Ectodermal cell (in vitro differentiated cells): ENCODE results near the gene ALMS1.
"Not testable (repeated sequence)": the region's sequence is repeated elsewhere in the genome, so short reads cannot be mapped to it uniquely, and the experiment has no call there.

Experiments
- H3K27ac ChIP-seq: 2 replicates; pipeline ENCODE4 v1.7.0; 2013; ENCODE audit warnings: mild to moderate bottlenecking, low read depth, low read length; ENCODE audit not compliant: insufficient read depth, poor library complexity, severe bottlenecking
- H3K27me3 ChIP-seq: 2 replicates; pipeline ENCODE4 v1.7.0; 2013; ENCODE audit warnings: mild to moderate bottlenecking, low read length; ENCODE audit not compliant: insufficient read depth, control insufficient read depth, poor library complexity, severe bottlenecking
- H3K36me3 ChIP-seq: one replicate; pipeline ENCODE4 v1.7.0; 2013; ENCODE audit warnings: low read length; ENCODE audit not compliant: control insufficient read depth, insufficient read depth
- H3K4me1 ChIP-seq: one replicate; pipeline ENCODE4 v1.7.0; 2013; ENCODE audit warnings: low read length; ENCODE audit not compliant: control insufficient read depth, insufficient read depth
- H3K4me3 ChIP-seq: 2 replicates; pipeline ENCODE4 v1.7.0; 2013; ENCODE audit warnings: low read depth, low read length, control low read depth; ENCODE audit not compliant: insufficient read depth
- H3K9me3 ChIP-seq: 2 replicates; pipeline ENCODE4 v1.7.0; 2013; ENCODE audit warnings: mild to moderate bottlenecking, low read length, moderate library complexity; ENCODE audit not compliant: control insufficient read depth
- WGBS, 2 experiments: methylation state at CpG; one replicate each; pipeline ENCODE4 v1.1.7; 2013; ENCODE audit warnings: missing lambda C conversion rate in 2 of 2; 5-methylcytosine and 5-hydroxymethylcytosine counted together

ALMS1 gene

GRCh38 chr2:73626237-73626636 is 240.6 kb downstream of the ALMS1 start:
- not testable (repeated sequence) for H3K27me3 ChIP-seq, H3K4me1 ChIP-seq, H3K36me3 ChIP-seq, H3K4me3 ChIP-seq, H3K27ac ChIP-seq, H3K9me3 ChIP-seq
- 77 to 83% methylated on average over 5 of the region's 5 CpGs for WGBS, 2 experiments

GRCh38 chr2:73628493-73628892 is 242.9 kb downstream of the ALMS1 start:
- 86 to 94% methylated on average over 2 of the region's 2 CpGs for WGBS, 2 experiments
- not testable (repeated sequence) for H3K27ac ChIP-seq, H3K27me3 ChIP-seq, H3K4me3 ChIP-seq, H3K36me3 ChIP-seq, H3K9me3 ChIP-seq, H3K4me1 ChIP-seq

GRCh38 chr2:73630662-73631266 is 245.1 kb downstream of the ALMS1 start:
- not testable (repeated sequence) for H3K4me3 ChIP-seq, H3K27me3 ChIP-seq, H3K9me3 ChIP-seq, H3K27ac ChIP-seq, H3K4me1 ChIP-seq, H3K36me3 ChIP-seq
- WGBS, 2 experiments, result 91% methylated on average over 1 of the region's 2 CpGs; no CpG with 5 or more reads in 1 of the 2 experiments

GRCh38 chr2:73636977-73637376 is 251.3 kb downstream of the ALMS1 start:
- not testable (repeated sequence) for H3K9me3 ChIP-seq, H3K4me1 ChIP-seq, H3K27ac ChIP-seq, H3K4me3 ChIP-seq, H3K36me3 ChIP-seq, H3K27me3 ChIP-seq

- Histone ChIP-seq H3K27ac (no peak overlapping the region), H3K4me1 (no peaks in the 10 kb centered on the region), H3K36me3 (no peaks in the 10 kb centered on the region), H3K9me3 (no peaks in the 10 kb centered on the region), H3K4me3 (no peak overlapping the region), H3K27me3 (no peaks in the 10 kb centered on the region)
- 93 to 95% methylated on average over 1 of the region's 1 CpG for WGBS, 2 experiments
These were observed 252.8 kb downstream of the ALMS1 start for GRCh38 chr2:73638429-73638828.

GRCh38 chr2:73640511-73640911 is 254.9 kb downstream of the ALMS1 start:
- WGBS, 2 experiments, result 77 to 88% methylated on average over 1 of the region's 1 CpG
- H3K27ac ChIP-seq, result no peak overlapping the region

GRCh38 chr2:73640946-73641766 is 255.5 kb downstream of the ALMS1 start:
- 92 to 93% methylated on average over 19 of the region's 19 CpGs for WGBS, 2 experiments

More at GRCh38 chr2:73640511-73640911, 254.9 kb downstream of the ALMS1 start:
- no peaks in the 10 kb centered on the region for H3K27me3 ChIP-seq
- no peak overlapping the region for H3K4me3 ChIP-seq
- H3K9me3 ChIP-seq, result no peaks in the 10 kb centered on the region
- no peaks in the 10 kb centered on the region for H3K36me3 ChIP-seq
- H3K4me1 ChIP-seq, result no peaks in the 10 kb centered on the region

GRCh38 chr2:73641767-73642062 is 256.1 kb downstream of the ALMS1 start:
- no peaks in the 10 kb centered on the region for H3K36me3 ChIP-seq
- no peaks in the 10 kb centered on the region for H3K9me3 ChIP-seq
- no peaks in the 10 kb centered on the region for H3K4me1 ChIP-seq
- H3K27me3 ChIP-seq, result no peaks in the 10 kb centered on the region
- no peak overlapping the region for H3K27ac ChIP-seq
- H3K4me3 ChIP-seq, result no peak overlapping the region
- 92 to 93% methylated on average over 3 of the region's 3 CpGs for WGBS, 2 experiments

More at GRCh38 chr2:73640946-73641766, 255.5 kb downstream of the ALMS1 start:
- no peak overlapping the region for H3K27ac ChIP-seq
- no peaks in the 10 kb centered on the region for H3K9me3 ChIP-seq
- H3K36me3 ChIP-seq, result no peaks in the 10 kb centered on the region
- H3K4me3 ChIP-seq, result no peak overlapping the region
- no peaks in the 10 kb centered on the region for H3K27me3 ChIP-seq
- no peaks in the 10 kb centered on the region for H3K4me1 ChIP-seq

GRCh38 chr2:73642338-73643018 is 256.8 kb downstream of the ALMS1 start, which contains the start of gene NAT8:
Gene NAT8 (minus strand): TSS chr2:73642422. CDS start chr2:73641628, 794 bp downstream.
- Histone ChIP-seq H3K4me1 (no peaks in the 10 kb centered on the region), H3K27me3 (no peaks in the 10 kb centered on the region), H3K27ac (no peak within 1 kb of the TSS), H3K36me3 (no peaks in the 10 kb centered on the region), H3K9me3 (no peaks in the 10 kb centered on the region), H3K4me3 (no peak within 1 kb of the TSS)
- WGBS, 2 experiments, result 85 to 87% methylated on average over 13 of the region's 13 CpGs

GRCh38 chr2:73647690-73648089 is 262.1 kb downstream of the ALMS1 start:
- not testable (repeated sequence) for H3K4me3 ChIP-seq, H3K9me3 ChIP-seq, H3K27ac ChIP-seq, H3K36me3 ChIP-seq, H3K4me1 ChIP-seq, H3K27me3 ChIP-seq
- WGBS, 2 experiments, result 88 to 89% methylated on average over 10 of the region's 10 CpGs
